HepG2 (cell line): ENCODE measurements around the gene XPR1. TPM values are rescaled to one million over a fixed set of nuclear protein-coding genes. Genes with fewer than 3 reads are reported as not detected.

ENCODE experiments used
- EED ChIP-seq: sonication (generic); formaldehyde crosslinking; IDR thresholded peaks from 2 replicates; pipeline ENCODE4 v1.5.0; 2020; ENCODE audit warnings: mild to moderate bottlenecking, missing genetic modification reagents
- ESRRA ChIP-seq: sonication (generic); formaldehyde crosslinking; IDR thresholded peaks from 2 replicates; pipeline ENCODE4 v1.5.1; 2020; ENCODE audit warnings: mild to moderate bottlenecking, low read depth, missing genetic modification reagents
- FOXK1 ChIP-seq: sonication (generic); formaldehyde crosslinking; IDR thresholded peaks from 2 replicates; pipeline ENCODE4 v1.4.0; 2020; ENCODE audit warnings: low read depth, missing genetic modification reagents, borderline replicate concordance
- HNRNPLL ChIP-seq: fragments of 200-400 bp; formaldehyde crosslinking; IDR thresholded peaks from 2 replicates; pipeline ENCODE4 v1.6.1; 2017; ENCODE audit warnings: mild to moderate bottlenecking, low read depth, low read length; ENCODE audit not compliant: poor library complexity, severe bottlenecking
- MAZ ChIP-seq, 2 experiments: sonication (generic) in 1 of 2; formaldehyde crosslinking in 1 of 2; IDR thresholded peaks; 2 replicates each; pipeline versions ENCODE4 v1.5.0 to v1.6.1; 2012 to 2020; ENCODE audit warnings: low read depth in 2 of 2, mild to moderate bottlenecking in 2 of 2, borderline replicate concordance in 1 of 2, improper control_type of control experiment in 1 of 2, low read length in 1 of 2, missing genetic modification reagents in 1 of 2, moderate library complexity in 1 of 2
- MYPOP ChIP-seq: sonication (generic); formaldehyde crosslinking; IDR thresholded peaks from 2 replicates; pipeline ENCODE4 v1.8.1; 2023; ENCODE audit warnings: mild to moderate bottlenecking, moderate library complexity, missing genetic modification reagents
- NFATC3 ChIP-seq: sonication (generic); formaldehyde crosslinking; IDR thresholded peaks from 2 replicates; pipeline ENCODE4 v1.5.1; 2020; ENCODE audit warnings: mild to moderate bottlenecking, missing genetic modification reagents
- PHF20 ChIP-seq: sonication (generic); formaldehyde crosslinking; IDR thresholded peaks from 2 replicates; pipeline ENCODE4 v1.5.0; 2020; ENCODE audit warnings: mild to moderate bottlenecking, missing genetic modification reagents
- PHF5A ChIP-seq: IDR thresholded peaks from one replicate; pipeline ENCODE4 v1.6.1; 2018; ENCODE audit warnings: low read depth, missing genetic modification reagents; ENCODE audit not compliant: unreplicated experiment
- SIN3B ChIP-seq: fragments of 150-350 bp; IDR thresholded peaks from 2 replicates; pipeline ENCODE4 v1.6.1; 2014; ENCODE audit warnings: low read length
- SPEN ChIP-seq: sonication (generic); formaldehyde crosslinking; IDR thresholded peaks from 2 replicates; pipeline ENCODE4 v1.5.1; 2020; ENCODE audit warnings: low read depth, mild to moderate bottlenecking, missing genetic modification reagents
- ZFAT ChIP-seq: sonication (generic); formaldehyde crosslinking; conservative IDR thresholded peaks from 2 replicates; pipeline ENCODE4 v1.8.1; 2023; ENCODE audit warnings: missing genetic modification reagents, inconsistent platforms
- ZNF18 ChIP-seq: sonication (generic); formaldehyde crosslinking; IDR thresholded peaks from 2 replicates; pipeline ENCODE4 v1.8.0; 2022; ENCODE audit warnings: mild to moderate bottlenecking, missing genetic modification reagents; ENCODE audit not compliant: insufficient replicate concordance
- ZNF235 ChIP-seq: sonication (generic); formaldehyde crosslinking; IDR thresholded peaks from 2 replicates; pipeline ENCODE4 v1.8.1; 2023; ENCODE audit warnings: mild to moderate bottlenecking, missing genetic modification reagents, borderline replicate concordance
- ZNF619 ChIP-seq: sonication (generic); formaldehyde crosslinking; IDR thresholded peaks from 2 replicates; pipeline ENCODE4 v1.4.0; 2020; ENCODE audit warnings: mild to moderate bottlenecking, missing genetic modification reagents
- polyA plus RNA-seq, 8 experiments: library from polyadenylated mRNA; depleted of rRNA in 3 of 8; stranded (reverse) in 7 of 8; unstranded in 1 of 8; fragments of >200 nt; fragmentation: Illumina TruSeq in 4 of 8; extraction: Trizol in 4 of 8; gene quantifications; 2 replicates each; pipeline versions ENCODE4 v1.2.1 to v1.2.3, GENCODE V29; 2011 to 2016; ENCODE audit warnings: low read depth in 4 of 8, missing spikeins in 1 of 8, mixed read lengths in 1 of 8; ENCODE audit not compliant: insufficient read depth in 1 of 8
- total RNA-seq, 5 experiments: library from RNA; depleted of rRNA; stranded (reverse); fragments of >200 nt; fragmentation: Illumina TruSeq; extraction: Trizol; gene quantifications; 2 replicates each; pipeline ENCODE4 v1.2.3, GENCODE V29; 2016; ENCODE audit warnings: low read depth in 1 of 5
- TF ChIP-seq, protein P1 (sequence below): sonication (generic); formaldehyde crosslinking; IDR thresholded peaks from 2 replicates; pipeline ENCODE4 v1.8.1; 2023; ENCODE audit warnings: mild to moderate bottlenecking, inconsistent platforms, moderate library complexity, missing genetic modification reagents, borderline replicate concordance
- TF ChIP-seq, protein P2 (sequence below): IDR thresholded peaks from 2 replicates; pipeline ENCODE4 v1.4.0; 2020; ENCODE audit warnings: mild to moderate bottlenecking, missing genetic modification reagents
- TF ChIP-seq, protein P3 (sequence below): sonication (generic); formaldehyde crosslinking; IDR thresholded peaks from 2 replicates; pipeline ENCODE4 v1.4.0; 2020; ENCODE audit warnings: missing genetic modification reagents, mild to moderate bottlenecking, borderline replicate concordance

XPR1 gene
- total and polyA plus RNA-seq, 2 of the 13 experiments (the other 11 are each of a cell fraction or from before 2014, with no cell fraction given), result 22.3 to 23.6 TPM

GRCh38 chr1:180586671-180587155, 45.1 kb upstream of the XPR1 start (continued):
- TF ChIP-seq, protein P1, sequence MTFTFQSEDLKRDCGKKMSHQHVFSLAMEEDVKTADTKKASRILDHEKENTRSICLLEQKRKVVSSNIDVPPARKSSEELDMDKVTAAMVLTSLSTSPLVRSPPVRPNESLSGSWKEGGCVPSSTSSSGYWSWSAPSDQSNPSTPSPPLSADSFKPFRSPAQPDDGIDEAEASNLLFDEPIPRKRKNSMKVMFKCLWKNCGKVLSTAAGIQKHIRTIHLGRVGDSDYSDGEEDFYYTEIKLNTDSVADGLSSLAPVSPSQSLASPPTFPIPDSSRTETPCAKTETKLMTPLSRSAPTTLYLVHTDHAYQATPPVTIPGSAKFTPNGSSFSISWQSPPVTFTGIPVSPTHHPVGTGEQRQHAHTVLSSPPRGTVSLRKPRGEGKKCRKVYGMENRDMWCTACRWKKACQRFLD (CRISPR knock-in tag), result no peak
- TF ChIP-seq ZNF18 (CRISPR knock-in tag) (no peak), PHF20 (CRISPR knock-in tag) (no peak), FOXK1 (CRISPR knock-in tag) (peak; percentile 39; the same call in 1 of the 2 replicates), PHF5A (CRISPR knock-in tag) (no peak), ZNF235 (no peak), HNRNPLL (no peak), MYPOP (CRISPR knock-in tag) (no peak), MAZ (IDR thresholded peaks at IDR 0.05; ENCODE audit: borderline replicate concordance, low read depth, low read length) (no peak), MAZ (CRISPR knock-in tag; IDR thresholded peaks at IDR 0.05; ENCODE audit: low read depth) (no peak), ZFAT (CRISPR knock-in tag) (no peak), EED (CRISPR knock-in tag) (no peak), SPEN (CRISPR knock-in tag) (no peak), ZNF619 (CRISPR knock-in tag) (no peak), NFATC3 (no peak), ESRRA (CRISPR knock-in tag) (no peak), SIN3B (no peak)
- TF ChIP-seq, protein P2, sequence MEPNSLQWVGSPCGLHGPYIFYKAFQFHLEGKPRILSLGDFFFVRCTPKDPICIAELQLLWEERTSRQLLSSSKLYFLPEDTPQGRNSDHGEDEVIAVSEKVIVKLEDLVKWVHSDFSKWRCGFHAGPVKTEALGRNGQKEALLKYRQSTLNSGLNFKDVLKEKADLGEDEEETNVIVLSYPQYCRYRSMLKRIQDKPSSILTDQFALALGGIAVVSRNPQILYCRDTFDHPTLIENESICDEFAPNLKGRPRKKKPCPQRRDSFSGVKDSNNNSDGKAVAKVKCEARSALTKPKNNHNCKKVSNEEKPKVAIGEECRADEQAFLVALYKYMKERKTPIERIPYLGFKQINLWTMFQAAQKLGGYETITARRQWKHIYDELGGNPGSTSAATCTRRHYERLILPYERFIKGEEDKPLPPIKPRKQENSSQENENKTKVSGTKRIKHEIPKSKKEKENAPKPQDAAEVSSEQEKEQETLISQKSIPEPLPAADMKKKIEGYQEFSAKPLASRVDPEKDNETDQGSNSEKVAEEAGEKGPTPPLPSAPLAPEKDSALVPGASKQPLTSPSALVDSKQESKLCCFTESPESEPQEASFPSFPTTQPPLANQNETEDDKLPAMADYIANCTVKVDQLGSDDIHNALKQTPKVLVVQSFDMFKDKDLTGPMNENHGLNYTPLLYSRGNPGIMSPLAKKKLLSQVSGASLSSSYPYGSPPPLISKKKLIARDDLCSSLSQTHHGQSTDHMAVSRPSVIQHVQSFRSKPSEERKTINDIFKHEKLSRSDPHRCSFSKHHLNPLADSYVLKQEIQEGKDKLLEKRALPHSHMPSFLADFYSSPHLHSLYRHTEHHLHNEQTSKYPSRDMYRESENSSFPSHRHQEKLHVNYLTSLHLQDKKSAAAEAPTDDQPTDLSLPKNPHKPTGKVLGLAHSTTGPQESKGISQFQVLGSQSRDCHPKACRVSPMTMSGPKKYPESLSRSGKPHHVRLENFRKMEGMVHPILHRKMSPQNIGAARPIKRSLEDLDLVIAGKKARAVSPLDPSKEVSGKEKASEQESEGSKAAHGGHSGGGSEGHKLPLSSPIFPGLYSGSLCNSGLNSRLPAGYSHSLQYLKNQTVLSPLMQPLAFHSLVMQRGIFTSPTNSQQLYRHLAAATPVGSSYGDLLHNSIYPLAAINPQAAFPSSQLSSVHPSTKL, result peak; percentile 83
- TF ChIP-seq, protein P3, sequence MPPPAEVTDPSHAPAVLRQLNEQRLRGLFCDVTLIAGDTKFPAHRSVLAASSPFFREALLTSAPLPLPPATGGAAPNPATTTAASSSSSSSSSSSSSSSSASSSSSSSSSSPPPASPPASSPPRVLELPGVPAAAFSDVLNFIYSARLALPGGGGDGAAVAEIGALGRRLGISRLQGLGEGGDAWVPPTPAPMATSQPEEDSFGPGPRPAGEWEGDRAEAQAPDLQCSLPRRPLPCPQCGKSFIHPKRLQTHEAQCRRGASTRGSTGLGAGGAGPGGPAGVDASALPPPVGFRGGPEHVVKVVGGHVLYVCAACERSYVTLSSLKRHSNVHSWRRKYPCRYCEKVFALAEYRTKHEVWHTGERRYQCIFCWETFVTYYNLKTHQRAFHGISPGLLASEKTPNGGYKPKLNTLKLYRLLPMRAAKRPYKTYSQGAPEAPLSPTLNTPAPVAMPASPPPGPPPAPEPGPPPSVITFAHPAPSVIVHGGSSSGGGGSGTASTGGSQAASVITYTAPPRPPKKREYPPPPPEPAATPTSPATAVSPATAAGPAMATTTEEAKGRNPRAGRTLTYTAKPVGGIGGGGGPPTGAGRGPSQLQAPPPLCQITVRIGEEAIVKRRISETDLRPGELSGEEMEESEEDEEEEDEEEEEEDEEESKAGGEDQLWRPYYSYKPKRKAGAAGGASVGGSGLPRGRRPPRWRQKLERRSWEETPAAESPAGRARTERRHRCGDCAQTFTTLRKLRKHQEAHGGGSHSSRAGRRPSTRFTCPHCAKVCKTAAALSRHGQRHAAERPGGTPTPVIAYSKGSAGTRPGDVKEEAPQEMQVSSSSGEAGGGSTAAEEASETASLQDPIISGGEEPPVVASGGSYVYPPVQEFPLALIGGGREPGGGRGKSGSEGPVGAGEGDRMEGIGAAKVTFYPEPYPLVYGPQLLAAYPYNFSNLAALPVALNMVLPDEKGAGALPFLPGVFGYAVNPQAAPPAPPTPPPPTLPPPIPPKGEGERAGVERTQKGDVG (CRISPR knock-in tag), result no peak
